SK-N-SH (cell line): ENCODE measurements around the gene TMEM120B. TPM values are rescaled to one million over a fixed set of nuclear protein-coding genes. Genes with fewer than 3 reads are reported as not detected.

Experiments used
- CTCF ChIA-PET: fragments of 300-600, 350-600 bp; formaldehyde crosslinking; extraction: SDS; loops from one replicate; lab custom pipeline; 2021; lab: Yijun Ruan, JAX
- POLR2A ChIA-PET: fragments of 350-600 bp; sonication (Branson Sonifier 250); formaldehyde crosslinking; extraction: SDS; loops from one replicate; lab custom pipeline; 2020; ENCODE audit warnings: antibody characterized with exemption, inconsistent platforms; lab: Yijun Ruan, JAX
- DNase-seq: peaks from one replicate; pipeline ENCODE4 v3.0.0; 2012
- H2AFZ ChIP-seq: fragments of 200-600 bp; sonication (generic); 2 replicates; pipeline ENCODE4 v1.8.1; 2016; ENCODE audit warnings: antibody characterized with exemption, mild to moderate bottlenecking, low read depth
- H3F3A ChIP-seq: fragments of 200-600 bp; sonication (generic); replicated peaks from 2 replicates; pipeline ENCODE3; 2016; ENCODE audit warnings: antibody characterized with exemption, mild to moderate bottlenecking; ENCODE audit not compliant: insufficient read depth
- H3K27ac ChIP-seq, 2 experiments: fragments of 200-500 bp in 1 of 2; fragments of 200-600 bp in 1 of 2; sonication (Bioruptor generic) in 1 of 2; sonication (generic), shearing (Covaris generic) in 1 of 2; 2 replicates each; pipeline versions ENCODE4 v1.5.1 to v1.6.1; 2014 to 2016; ENCODE audit warnings: low read depth in 2 of 2, inconsistent platforms in 1 of 2, low read length in 1 of 2, mild to moderate bottlenecking in 1 of 2, mixed read lengths in 1 of 2
- H3K27me3 ChIP-seq: fragments of 200-600 bp; sonication (generic), shearing (Covaris generic); 2 replicates; pipeline ENCODE4 v1.6.1; 2016; ENCODE audit warnings: mixed run types; ENCODE audit not compliant: insufficient read depth
- H3K36me3 ChIP-seq, 2 experiments: fragments of 200-500 bp in 1 of 2; fragments of 200-600 bp in 1 of 2; sonication (Bioruptor generic) in 1 of 2; sonication (generic) in 1 of 2; replicated peaks in 1 of 2; 2 replicates each; pipeline versions ENCODE3 to v1.5.1; 2014 to 2016; ENCODE audit warnings: low read length in 1 of 2, mild to moderate bottlenecking in 1 of 2; ENCODE audit not compliant: insufficient read depth in 2 of 2, control insufficient read depth in 1 of 2
- H3K4me1 ChIP-seq, 2 experiments: fragments of 200-500 bp in 1 of 2; fragments of 200-600 bp in 1 of 2; sonication (Bioruptor generic) in 1 of 2; sonication (generic), shearing (Covaris generic) in 1 of 2; 2 replicates each; pipeline versions ENCODE4 v1.5.1 to v1.6.1; 2014 to 2016; ENCODE audit warnings: low read depth in 1 of 2, low read length in 1 of 2, mixed run types in 1 of 2; ENCODE audit not compliant: insufficient read depth in 2 of 2, control insufficient read depth in 1 of 2
- H3K4me2 ChIP-seq: fragments of 200-600 bp; sonication (generic), shearing (Covaris generic); 2 replicates; pipeline ENCODE4 v1.6.1; 2017; ENCODE audit warnings: mixed run types
- H3K4me3 ChIP-seq, 2 experiments: fragments of 200-500 bp in 1 of 2; fragments of 200-600 bp in 1 of 2; sonication (Bioruptor generic) in 1 of 2; sonication (generic), shearing (Covaris generic) in 1 of 2; 2 replicates each; pipeline versions ENCODE4 v1.5.1 to v1.8.1; 2014 to 2016; ENCODE audit warnings: low read depth in 2 of 2, inconsistent platforms in 1 of 2, low read length in 1 of 2, mild to moderate bottlenecking in 1 of 2, mixed read lengths in 1 of 2, moderate library complexity in 1 of 2
- H3K79me2 ChIP-seq: fragments of 200-600 bp; sonication (generic); 2 replicates; pipeline ENCODE4 v1.8.1; 2017; ENCODE audit warnings: mild to moderate bottlenecking; ENCODE audit not compliant: insufficient read depth
- H3K9ac ChIP-seq: fragments of 200-600 bp; sonication (generic); 2 replicates; pipeline ENCODE4 v1.6.1; 2017; ENCODE audit warnings: mixed run types
- H3K9me2 ChIP-seq: fragments of 200-600 bp; sonication (generic); 2 replicates; pipeline ENCODE4 v1.6.1; 2017; ENCODE audit warnings: mixed run types
- H3K9me3 ChIP-seq: fragments of 200-600 bp; sonication (generic); 2 replicates; pipeline ENCODE4 v1.6.1; 2017; ENCODE audit warnings: mixed run types, mild to moderate bottlenecking, moderate library complexity
- H4K20me1 ChIP-seq: fragments of 200-600 bp; sonication (generic); 2 replicates; pipeline ENCODE4 v1.6.1; 2017; ENCODE audit warnings: mild to moderate bottlenecking, mixed run types; ENCODE audit not compliant: insufficient read depth
- ELF1 ChIP-seq: IDR thresholded peaks from 2 replicates; pipeline ENCODE4 v1.4.0; 2012
- EP300 ChIP-seq, 2 experiments: IDR thresholded peaks; 2 replicates each; pipeline versions ENCODE4 v1.4.0 to v1.6.1; 2012; ENCODE audit warnings: borderline replicate concordance in 1 of 2, low read depth in 1 of 2, low read length in 1 of 2
- EZH2phosphoT487 ChIP-seq: fragments of 200-600 bp; sonication (generic); IDR thresholded peaks from 2 replicates; pipeline ENCODE4 v1.6.1; 2017; ENCODE audit warnings: low read depth, mixed run types, mild to moderate bottlenecking, antibody characterized with exemption, moderate library complexity, borderline replicate concordance
- FOSL2 ChIP-seq: IDR thresholded peaks from 2 replicates; pipeline ENCODE4 v1.4.0; 2012; ENCODE audit warnings: low read depth, mild to moderate bottlenecking, moderate library complexity, borderline replicate concordance
- FOXM1 ChIP-seq: IDR thresholded peaks from 2 replicates; pipeline ENCODE4 v1.4.0; 2012; ENCODE audit warnings: low read depth, mild to moderate bottlenecking
- GABPA ChIP-seq: IDR thresholded peaks from 2 replicates; pipeline ENCODE4 v1.4.0; 2012; ENCODE audit warnings: low read depth, mild to moderate bottlenecking
- GATA2 ChIP-seq: sonication (generic); formaldehyde crosslinking; IDR thresholded peaks from 2 replicates; pipeline ENCODE4 v1.5.0; 2020; ENCODE audit warnings: mild to moderate bottlenecking, missing genetic modification reagents
- MEF2A ChIP-seq: IDR thresholded peaks from 2 replicates; pipeline ENCODE4 v1.4.0; 2012; ENCODE audit warnings: low read depth, borderline replicate concordance
- MXI1 ChIP-seq: IDR thresholded peaks from 2 replicates; pipeline ENCODE4 v1.6.1; 2012; ENCODE audit warnings: mild to moderate bottlenecking, low read depth, low read length, improper control_type of control experiment
- NFIC ChIP-seq: IDR thresholded peaks from 2 replicates; pipeline ENCODE4 v1.4.0; 2012; ENCODE audit warnings: borderline replicate concordance
- NRF1 ChIP-seq: IDR thresholded peaks from 2 replicates; pipeline ENCODE4 v1.6.1; 2012; ENCODE audit warnings: low read depth, mild to moderate bottlenecking, low read length
- RAD21 ChIP-seq: IDR thresholded peaks from 2 replicates; pipeline ENCODE4 v1.6.1; 2012; ENCODE audit warnings: mild to moderate bottlenecking, low read length
- RCOR1 ChIP-seq: fragments of 150-350 bp; IDR thresholded peaks from 2 replicates; pipeline ENCODE4 v1.6.1; 2017; ENCODE audit warnings: antibody characterized with exemption, low read length
- RFX5 ChIP-seq: IDR thresholded peaks from 2 replicates; pipeline ENCODE4 v1.6.1; 2012; ENCODE audit warnings: mild to moderate bottlenecking, improper control_type of control experiment, low read length
- RXRA ChIP-seq: IDR thresholded peaks from 2 replicates; pipeline ENCODE4 v1.4.0; 2012; ENCODE audit warnings: low read depth, mild to moderate bottlenecking, borderline replicate concordance
- SMC3 ChIP-seq: IDR thresholded peaks from 2 replicates; pipeline ENCODE4 v1.6.1; 2012; ENCODE audit warnings: low read depth, low read length, improper control_type of control experiment
- TAF1 ChIP-seq: IDR thresholded peaks from 2 replicates; pipeline ENCODE4 v1.6.1; 2012; ENCODE audit warnings: low read depth, mild to moderate bottlenecking, low read length, moderate library complexity, borderline replicate concordance
- TCF12 ChIP-seq: IDR thresholded peaks from 2 replicates; pipeline ENCODE4 v1.4.0; 2012
- TEAD4 ChIP-seq: IDR thresholded peaks from 2 replicates; pipeline ENCODE4 v1.4.0; 2012; ENCODE audit warnings: mild to moderate bottlenecking, borderline replicate concordance; ENCODE audit not compliant: insufficient read depth
- YY1 ChIP-seq: IDR thresholded peaks from 2 replicates; pipeline ENCODE4 v1.4.0; 2012; ENCODE audit warnings: low read depth, mild to moderate bottlenecking
- WGBS: methylation state at CpG from one replicate; pipeline ENCODE4 v1.1.6; 2017; ENCODE audit warnings: low lambda C conversion rate; 5-methylcytosine and 5-hydroxymethylcytosine counted together
- polyA plus RNA-seq, 3 experiments: library from polyadenylated mRNA; depleted of rRNA; stranded (reverse); fragments of >200 nt; gene quantifications; 2 replicates each; pipeline ENCODE4 v1.2.3, GENCODE V29; 2012
- TF ChIP-seq, protein P1 (sequence below): fragments of 200-600 bp; sonication (generic); IDR thresholded peaks from 2 replicates; pipeline ENCODE4 v1.6.1; 2017; ENCODE audit warnings: antibody characterized with exemption, mild to moderate bottlenecking, moderate library complexity
- TF ChIP-seq, protein P2 (sequence below): fragments of 150-350 bp; IDR thresholded peaks from 2 replicates; pipeline ENCODE4 v1.6.1; 2017; ENCODE audit warnings: antibody characterized with exemption, low read length, low read depth, borderline replicate concordance
- TF ChIP-seq, protein P3 (sequence below): IDR thresholded peaks from 2 replicates; pipeline ENCODE4 v1.4.0; 2012; ENCODE audit warnings: low read depth
- TF ChIP-seq, protein P4 (sequence below): IDR thresholded peaks from 2 replicates; pipeline ENCODE4 v1.6.1; 2012; ENCODE audit warnings: mild to moderate bottlenecking, low read depth, low read length, moderate library complexity
- TF ChIP-seq, protein P5 (sequence below): IDR thresholded peaks from 2 replicates; pipeline ENCODE4; 2012

Gene TMEM120B
- polyA plus RNA-seq, 1 of the 3 experiments (the other 2 are of a cell fraction), result 15.4 TPM

DNA sequence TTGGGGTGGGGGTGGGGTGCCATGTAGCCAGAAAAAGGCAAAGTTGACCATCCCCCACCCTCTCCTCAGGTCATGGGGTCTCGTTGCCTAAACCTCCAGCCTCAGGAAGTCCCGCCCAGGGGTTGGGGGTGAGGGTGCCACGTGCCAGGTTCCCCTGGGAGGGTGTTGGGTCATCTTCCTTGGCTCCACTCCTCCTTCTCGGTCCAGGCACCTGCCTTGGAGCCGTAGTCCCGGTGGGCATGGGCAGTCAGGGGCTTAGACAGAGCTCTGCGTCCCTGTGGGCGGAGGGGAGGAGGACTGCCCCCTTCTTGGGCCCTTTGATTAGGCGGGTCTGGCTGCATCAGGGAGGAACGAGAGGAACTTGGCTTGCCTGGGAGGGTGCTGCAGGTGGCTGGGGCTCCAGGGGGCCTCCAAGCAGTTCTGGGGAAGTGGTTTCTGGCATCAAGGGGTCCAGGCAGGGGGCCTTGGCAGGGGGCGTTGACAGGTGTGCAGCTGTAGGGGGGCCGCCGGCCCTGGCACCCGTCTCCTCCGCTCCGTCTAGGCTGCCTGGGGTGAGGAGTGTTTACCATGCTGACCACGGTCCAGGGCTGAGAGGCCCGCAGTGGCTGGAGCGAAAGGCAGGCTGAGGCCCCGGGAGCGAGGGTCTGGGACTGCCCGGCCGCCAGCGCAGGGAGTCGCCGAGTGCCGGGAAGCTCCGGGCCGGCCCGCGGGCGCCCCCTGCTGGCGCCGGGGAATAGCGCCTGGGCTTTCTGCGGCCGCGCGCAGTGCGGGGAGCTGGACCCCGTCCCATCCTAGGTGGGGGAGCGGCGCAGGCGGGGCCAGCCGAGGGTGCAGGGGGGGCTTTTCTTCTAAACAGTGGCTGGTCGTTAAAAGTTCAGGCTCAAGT lies 99.1 kb downstream of the TMEM120B start:
- H3K9me2 ChIP-seq, result no peaks in the 10 kb centered on the region
- H3K27ac ChIP-seq, result peak overlapping the region; percentile 56 to 74; a peak in 3 of 4 replicates
- peaks cover 47 to 49% of the 10 kb centered on the region in 2 experiments for H3K36me3 ChIP-seq
- ChIA-PET CTCF (interaction anchor here (0.6 to 18.3 kb wide), 37 partner anchors 8 to 329 kb away, joined by 3 to 675 read pairs (median 6); partner anchors contain the start of genes PSMD9, RHOF, SETD1B and TMEM120B), POLR2A (interaction anchor here (1.8 to 3.7 kb wide), 4 partner anchors 10 to 77 kb away, joined by 7 to 79 read pairs (median 20); partner anchors contain the start of genes PSMD9 and RHOF)
- peaks cover 87% of the 10 kb centered on the region for H3K79me2 ChIP-seq
- H2AFZ ChIP-seq, result no peak overlapping the region
- H3F3A ChIP-seq, result peaks cover 18% of the 10 kb centered on the region
- peaks cover 43% of the 10 kb centered on the region for H4K20me1 ChIP-seq
- no peaks in the 10 kb centered on the region for H3K27me3 ChIP-seq
- H3K9ac ChIP-seq, result peak overlapping the region; percentile 59
- peak overlapping the region; percentile 97 for H3K4me2 ChIP-seq
- peaks cover 22 to 24% of the 10 kb centered on the region in 2 experiments; a peak in 2 of 4 replicates for H3K4me1 ChIP-seq
- peak overlapping the region; percentile 62 to 93 for H3K4me3 ChIP-seq
- peak; percentile 96 for DNase-seq
- 39% methylated on average over 6 of the region's 46 CpGs for WGBS
- no peaks in the 10 kb centered on the region for H3K9me3 ChIP-seq
- TF ChIP-seq, protein P1, sequence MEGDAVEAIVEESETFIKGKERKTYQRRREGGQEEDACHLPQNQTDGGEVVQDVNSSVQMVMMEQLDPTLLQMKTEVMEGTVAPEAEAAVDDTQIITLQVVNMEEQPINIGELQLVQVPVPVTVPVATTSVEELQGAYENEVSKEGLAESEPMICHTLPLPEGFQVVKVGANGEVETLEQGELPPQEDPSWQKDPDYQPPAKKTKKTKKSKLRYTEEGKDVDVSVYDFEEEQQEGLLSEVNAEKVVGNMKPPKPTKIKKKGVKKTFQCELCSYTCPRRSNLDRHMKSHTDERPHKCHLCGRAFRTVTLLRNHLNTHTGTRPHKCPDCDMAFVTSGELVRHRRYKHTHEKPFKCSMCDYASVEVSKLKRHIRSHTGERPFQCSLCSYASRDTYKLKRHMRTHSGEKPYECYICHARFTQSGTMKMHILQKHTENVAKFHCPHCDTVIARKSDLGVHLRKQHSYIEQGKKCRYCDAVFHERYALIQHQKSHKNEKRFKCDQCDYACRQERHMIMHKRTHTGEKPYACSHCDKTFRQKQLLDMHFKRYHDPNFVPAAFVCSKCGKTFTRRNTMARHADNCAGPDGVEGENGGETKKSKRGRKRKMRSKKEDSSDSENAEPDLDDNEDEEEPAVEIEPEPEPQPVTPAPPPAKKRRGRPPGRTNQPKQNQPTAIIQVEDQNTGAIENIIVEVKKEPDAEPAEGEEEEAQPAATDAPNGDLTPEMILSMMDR, result peak; percentile 91
- TF ChIP-seq ELF1 (no peak), TAF1 (peak; percentile 50; the same call in 1 of the 2 replicates), TCF12 (no peak), RFX5 (no peak), GATA2 (no peak), RAD21 (peak; percentile 79), MEF2A (no peak), NRF1 (no peak), GABPA (no peak), SMC3 (peak; percentile 75), RXRA (no peak), MXI1 (no peak), FOSL2 (no peak), EP300 (IDR thresholded peaks at IDR 0.05; ENCODE audit: borderline replicate concordance in 1 of 2, low read depth in 1 of 2, low read length in 1 of 2) (no peak), YY1 (no peak), TEAD4 (no peak), RCOR1 (no peak; the same call in 1 of the 2 replicates), EZH2phosphoT487 (no peak), FOXM1 (no peak), NFIC (peak; percentile 29; the same call in 1 of the 2 replicates)
- TF ChIP-seq, protein P2, sequence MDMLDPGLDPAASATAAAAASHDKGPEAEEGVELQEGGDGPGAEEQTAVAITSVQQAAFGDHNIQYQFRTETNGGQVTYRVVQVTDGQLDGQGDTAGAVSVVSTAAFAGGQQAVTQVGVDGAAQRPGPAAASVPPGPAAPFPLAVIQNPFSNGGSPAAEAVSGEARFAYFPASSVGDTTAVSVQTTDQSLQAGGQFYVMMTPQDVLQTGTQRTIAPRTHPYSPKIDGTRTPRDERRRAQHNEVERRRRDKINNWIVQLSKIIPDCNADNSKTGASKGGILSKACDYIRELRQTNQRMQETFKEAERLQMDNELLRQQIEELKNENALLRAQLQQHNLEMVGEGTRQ, result no peak
- TF ChIP-seq, protein P3, sequence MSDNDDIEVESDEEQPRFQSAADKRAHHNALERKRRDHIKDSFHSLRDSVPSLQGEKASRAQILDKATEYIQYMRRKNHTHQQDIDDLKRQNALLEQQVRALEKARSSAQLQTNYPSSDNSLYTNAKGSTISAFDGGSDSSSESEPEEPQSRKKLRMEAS, result no peak
- TF ChIP-seq, protein P4, sequence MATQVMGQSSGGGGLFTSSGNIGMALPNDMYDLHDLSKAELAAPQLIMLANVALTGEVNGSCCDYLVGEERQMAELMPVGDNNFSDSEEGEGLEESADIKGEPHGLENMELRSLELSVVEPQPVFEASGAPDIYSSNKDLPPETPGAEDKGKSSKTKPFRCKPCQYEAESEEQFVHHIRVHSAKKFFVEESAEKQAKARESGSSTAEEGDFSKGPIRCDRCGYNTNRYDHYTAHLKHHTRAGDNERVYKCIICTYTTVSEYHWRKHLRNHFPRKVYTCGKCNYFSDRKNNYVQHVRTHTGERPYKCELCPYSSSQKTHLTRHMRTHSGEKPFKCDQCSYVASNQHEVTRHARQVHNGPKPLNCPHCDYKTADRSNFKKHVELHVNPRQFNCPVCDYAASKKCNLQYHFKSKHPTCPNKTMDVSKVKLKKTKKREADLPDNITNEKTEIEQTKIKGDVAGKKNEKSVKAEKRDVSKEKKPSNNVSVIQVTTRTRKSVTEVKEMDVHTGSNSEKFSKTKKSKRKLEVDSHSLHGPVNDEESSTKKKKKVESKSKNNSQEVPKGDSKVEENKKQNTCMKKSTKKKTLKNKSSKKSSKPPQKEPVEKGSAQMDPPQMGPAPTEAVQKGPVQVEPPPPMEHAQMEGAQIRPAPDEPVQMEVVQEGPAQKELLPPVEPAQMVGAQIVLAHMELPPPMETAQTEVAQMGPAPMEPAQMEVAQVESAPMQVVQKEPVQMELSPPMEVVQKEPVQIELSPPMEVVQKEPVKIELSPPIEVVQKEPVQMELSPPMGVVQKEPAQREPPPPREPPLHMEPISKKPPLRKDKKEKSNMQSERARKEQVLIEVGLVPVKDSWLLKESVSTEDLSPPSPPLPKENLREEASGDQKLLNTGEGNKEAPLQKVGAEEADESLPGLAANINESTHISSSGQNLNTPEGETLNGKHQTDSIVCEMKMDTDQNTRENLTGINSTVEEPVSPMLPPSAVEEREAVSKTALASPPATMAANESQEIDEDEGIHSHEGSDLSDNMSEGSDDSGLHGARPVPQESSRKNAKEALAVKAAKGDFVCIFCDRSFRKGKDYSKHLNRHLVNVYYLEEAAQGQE, result 0 out of 2 replicates have a peak, but pooled peaks have one; percentile 1
- TF ChIP-seq, protein P5, sequence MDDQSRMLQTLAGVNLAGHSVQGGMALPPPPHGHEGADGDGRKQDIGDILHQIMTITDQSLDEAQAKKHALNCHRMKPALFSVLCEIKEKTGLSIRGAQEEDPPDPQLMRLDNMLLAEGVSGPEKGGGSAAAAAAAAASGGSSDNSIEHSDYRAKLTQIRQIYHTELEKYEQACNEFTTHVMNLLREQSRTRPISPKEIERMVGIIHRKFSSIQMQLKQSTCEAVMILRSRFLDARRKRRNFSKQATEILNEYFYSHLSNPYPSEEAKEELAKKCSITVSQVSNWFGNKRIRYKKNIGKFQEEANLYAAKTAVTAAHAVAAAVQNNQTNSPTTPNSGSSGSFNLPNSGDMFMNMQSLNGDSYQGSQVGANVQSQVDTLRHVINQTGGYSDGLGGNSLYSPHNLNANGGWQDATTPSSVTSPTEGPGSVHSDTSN, result no peak
